DND-41 (cell line): Measurements from ENCODE around the gene ZNF621.

Experiments used
- EZH2 ChIP-seq: IDR thresholded peaks from 3 replicates; pipeline ENCODE4 v1.6.1; 2012; ENCODE audit warnings: borderline replicate concordance, low read depth, mild to moderate bottlenecking, moderate library complexity, low read length, inconsistent platforms; ENCODE audit not compliant: severe bottlenecking
- TF ChIP-seq, protein P1 (sequence below): IDR thresholded peaks from 2 replicates; pipeline ENCODE4 v1.5.1; 2012; ENCODE audit warnings: borderline replicate concordance, low read length, moderate library complexity, mild to moderate bottlenecking; ENCODE audit not compliant: poor library complexity, severe bottlenecking; ENCODE audit errors: extremely low read depth

DNA sequence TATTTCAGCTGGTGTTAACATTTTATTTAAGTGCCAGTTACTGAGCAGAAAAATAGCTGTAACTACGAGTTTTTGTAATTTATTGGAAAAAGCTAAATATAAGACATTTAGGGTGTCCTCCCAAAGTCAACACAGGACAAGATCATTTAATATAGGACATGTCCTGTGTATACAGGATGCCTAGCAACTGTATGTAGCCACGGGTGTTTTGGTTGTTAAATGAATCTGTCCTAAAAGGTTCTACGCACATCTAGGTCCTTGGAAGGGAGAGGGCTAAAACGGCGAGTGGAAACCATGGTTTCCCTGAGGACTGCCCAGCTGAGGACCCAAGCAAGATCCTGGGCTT lies 565 bp upstream of the ZNF621 start:
- TF ChIP-seq, protein P1, sequence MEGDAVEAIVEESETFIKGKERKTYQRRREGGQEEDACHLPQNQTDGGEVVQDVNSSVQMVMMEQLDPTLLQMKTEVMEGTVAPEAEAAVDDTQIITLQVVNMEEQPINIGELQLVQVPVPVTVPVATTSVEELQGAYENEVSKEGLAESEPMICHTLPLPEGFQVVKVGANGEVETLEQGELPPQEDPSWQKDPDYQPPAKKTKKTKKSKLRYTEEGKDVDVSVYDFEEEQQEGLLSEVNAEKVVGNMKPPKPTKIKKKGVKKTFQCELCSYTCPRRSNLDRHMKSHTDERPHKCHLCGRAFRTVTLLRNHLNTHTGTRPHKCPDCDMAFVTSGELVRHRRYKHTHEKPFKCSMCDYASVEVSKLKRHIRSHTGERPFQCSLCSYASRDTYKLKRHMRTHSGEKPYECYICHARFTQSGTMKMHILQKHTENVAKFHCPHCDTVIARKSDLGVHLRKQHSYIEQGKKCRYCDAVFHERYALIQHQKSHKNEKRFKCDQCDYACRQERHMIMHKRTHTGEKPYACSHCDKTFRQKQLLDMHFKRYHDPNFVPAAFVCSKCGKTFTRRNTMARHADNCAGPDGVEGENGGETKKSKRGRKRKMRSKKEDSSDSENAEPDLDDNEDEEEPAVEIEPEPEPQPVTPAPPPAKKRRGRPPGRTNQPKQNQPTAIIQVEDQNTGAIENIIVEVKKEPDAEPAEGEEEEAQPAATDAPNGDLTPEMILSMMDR = no peak
- no peak for TF ChIP-seq EZH2
